H1 (cell line): ENCODE data around the gene TOMM6. TPM values are rescaled to one million over a fixed set of nuclear protein-coding genes. Genes with fewer than 3 reads are reported as not detected.

Source experiments
- CTCF ChIA-PET: fragments of 300-600 bp; sonication (Branson Sonifier 250); formaldehyde crosslinking; loops from one replicate; lab custom pipeline; 2021; ENCODE audit not compliant: partially characterized antibody; lab: Charles Lee
- POLR2A ChIA-PET: fragments of 300-600 bp; sonication (Branson Sonifier 250); formaldehyde crosslinking; loops from one replicate; lab custom pipeline; 2021; ENCODE audit warnings: inconsistent platforms; ENCODE audit not compliant: partially characterized antibody; lab: Charles Lee
- DNase-seq, 2 experiments: peaks; one replicate each; pipeline versions ENCODE4 v3.0.0 to v3.0.0-alpha.2; 2010 to 2022; ENCODE audit warnings: low spot score in 2 of 2, low read depth in 1 of 2, mixed read lengths in 1 of 2
- FAIRE-seq: peaks from 2 replicates; lab custom pipeline; 2011; peaks lifted over from hg19 to GRCh38; lab: Jason Lieb, UNC
- H2AFZ ChIP-seq: 2 replicates; pipeline ENCODE4 v1.8.1; 2012; ENCODE audit warnings: low read length, inconsistent platforms
- H2AK5ac ChIP-seq: 2 replicates; pipeline ENCODE4 v1.6.1; 2013; ENCODE audit warnings: low read depth, low read length
- H2BK120ac ChIP-seq: replicated peaks from 2 replicates; pipeline ENCODE3; 2013; ENCODE audit warnings: low read depth, low read length, inconsistent platforms
- H2BK12ac ChIP-seq: 2 replicates; pipeline ENCODE4 v1.6.1; 2013; ENCODE audit warnings: low read depth, low read length
- H2BK15ac ChIP-seq: 2 replicates; pipeline ENCODE4 v1.6.1; 2013; ENCODE audit warnings: low read length
- H2BK20ac ChIP-seq: 2 replicates; pipeline ENCODE4 v1.6.1; 2013; ENCODE audit warnings: low read length
- H2BK5ac ChIP-seq: 2 replicates; pipeline ENCODE4 v1.6.1; 2013; ENCODE audit warnings: low read depth, low read length
- H3K14ac ChIP-seq: 2 replicates; pipeline ENCODE4 v1.6.1; 2013; ENCODE audit warnings: inconsistent platforms; ENCODE audit not compliant: insufficient read length
- H3K18ac ChIP-seq: 2 replicates; pipeline ENCODE4 v1.6.1; 2013; ENCODE audit warnings: low read length; ENCODE audit errors: extremely low read depth
- H3K23ac ChIP-seq: 2 replicates; pipeline ENCODE4 v1.6.1; 2013; ENCODE audit warnings: inconsistent platforms; ENCODE audit not compliant: insufficient read length
- H3K23me2 ChIP-seq: 2 replicates; pipeline ENCODE4 v1.6.1; 2013; ENCODE audit warnings: low read depth, low read length
- H3K27ac ChIP-seq: 2 replicates; pipeline ENCODE4 v1.6.1; 2011; ENCODE audit warnings: low read depth, low read length, inconsistent platforms
- H3K27me3 ChIP-seq, 4 experiments: replicated peaks in 1 of 4; 1 replicate in 1 of 4; 2 replicates in 3 of 4; pipeline versions ENCODE4 v1.6.1 to v1.8.1; 2011 to 2013; ENCODE audit warnings: low read length in 3 of 4, mild to moderate bottlenecking in 3 of 4, inconsistent platforms in 2 of 4, mixed read lengths in 2 of 4, moderate library complexity in 1 of 4; ENCODE audit not compliant: control insufficient read depth in 3 of 4, insufficient read depth in 3 of 4; ENCODE audit errors: extremely low read depth in 1 of 4
- H3K36me3 ChIP-seq, 4 experiments: 2 replicates each; pipeline versions ENCODE4 v1.6.1 to v1.8.1; 2011 to 2013; ENCODE audit warnings: mild to moderate bottlenecking in 4 of 4, low read length in 3 of 4, moderate library complexity in 2 of 4, control low read depth in 1 of 4, inconsistent platforms in 1 of 4; ENCODE audit not compliant: insufficient read depth in 4 of 4, control insufficient read depth in 2 of 4
- H3K4ac ChIP-seq: replicated peaks from 2 replicates; pipeline ENCODE3; 2013; ENCODE audit warnings: low read length, low read depth, mixed read lengths, inconsistent platforms; ENCODE audit not compliant: insufficient read length
- H3K4me1 ChIP-seq, 4 experiments: replicated peaks in 1 of 4; 1 replicate in 1 of 4; 2 replicates in 3 of 4; pipeline versions ENCODE4 v1.6.1 to v1.8.1; 2011 to 2013; ENCODE audit warnings: low read length in 3 of 4, inconsistent platforms in 2 of 4, mixed read lengths in 1 of 4; ENCODE audit not compliant: insufficient read depth in 4 of 4, control insufficient read depth in 3 of 4
- H3K4me2 ChIP-seq, 2 experiments: 2 replicates each; pipeline versions ENCODE4 v1.6.1 to v1.8.1; 2011 to 2013; ENCODE audit warnings: low read depth in 2 of 2, low read length in 2 of 2, control low read depth in 1 of 2, inconsistent platforms in 1 of 2, mild to moderate bottlenecking in 1 of 2; ENCODE audit not compliant: insufficient read depth in 1 of 2
- H3K4me3 ChIP-seq, 4 experiments: fragments of 200-600, 300-600 bp in 1 of 4; sonication (generic), shearing (Covaris generic), sonication (Bioruptor Twin) in 1 of 4; 2 replicates each; pipeline versions ENCODE4 v1.5.1 to v1.8.1; 2011 to 2016; ENCODE audit warnings: low read length in 4 of 4, low read depth in 3 of 4, control low read depth in 2 of 4, inconsistent platforms in 2 of 4, mild to moderate bottlenecking in 2 of 4, mixed read lengths in 1 of 4, moderate library complexity in 1 of 4; ENCODE audit not compliant: insufficient read depth in 2 of 4; ENCODE audit errors: extremely low read depth in 1 of 4
- H3K56ac ChIP-seq: replicated peaks from 2 replicates; pipeline ENCODE3; 2013; ENCODE audit warnings: low read depth, mild to moderate bottlenecking, mixed read lengths, low read length, inconsistent platforms; ENCODE audit not compliant: insufficient read length
- H3K79me1 ChIP-seq: 2 replicates; pipeline ENCODE4 v1.6.1; 2013; ENCODE audit warnings: low read depth, low read length, control low read depth
- H3K79me2 ChIP-seq, 2 experiments: 2 replicates each; pipeline versions ENCODE4 v1.6.1 to v1.8.1; 2012 to 2013; ENCODE audit warnings: low read length in 2 of 2, mild to moderate bottlenecking in 2 of 2, inconsistent platforms in 1 of 2; ENCODE audit not compliant: insufficient read depth in 2 of 2, control insufficient read depth in 1 of 2
- H3K9ac ChIP-seq, 4 experiments: replicated peaks in 1 of 4; 1 replicate in 1 of 4; 2 replicates in 3 of 4; pipeline versions ENCODE4 v1.6.1 to v1.8.1; 2011 to 2013; ENCODE audit warnings: low read depth in 3 of 4, low read length in 3 of 4, control low read depth in 2 of 4, mild to moderate bottlenecking in 2 of 4, moderate library complexity in 2 of 4, inconsistent platforms in 1 of 4; ENCODE audit errors: extremely low read depth in 1 of 4
- H3K9me3 ChIP-seq, 2 experiments: 2 replicates each; pipeline versions ENCODE4 v1.6.1 to v1.8.1; 2012 to 2013; ENCODE audit warnings: mild to moderate bottlenecking in 2 of 2, moderate library complexity in 2 of 2, control low read depth in 1 of 2, inconsistent platforms in 1 of 2, low read depth in 1 of 2, low read length in 1 of 2, mixed read lengths in 1 of 2; ENCODE audit not compliant: insufficient read depth in 2 of 2
- H4K20me1 ChIP-seq, 2 experiments: replicated peaks in 1 of 2; 2 replicates each; pipeline versions ENCODE3 to v1.8.1; 2011 to 2013; ENCODE audit warnings: inconsistent platforms in 2 of 2, low read length in 2 of 2, mild to moderate bottlenecking in 1 of 2; ENCODE audit not compliant: insufficient read depth in 2 of 2, control insufficient read depth in 1 of 2
- H4K5ac ChIP-seq: 2 replicates; pipeline ENCODE4 v1.6.1; 2013; ENCODE audit warnings: low read length, low read depth, mixed read lengths, inconsistent platforms; ENCODE audit not compliant: insufficient read length
- H4K8ac ChIP-seq: 2 replicates; pipeline ENCODE4 v1.8.0; 2013; ENCODE audit warnings: mild to moderate bottlenecking, moderate library complexity, low read length, inconsistent platforms; ENCODE audit not compliant: insufficient read depth; ENCODE audit errors: extremely low read depth
- H4K91ac ChIP-seq: replicated peaks from 2 replicates; pipeline ENCODE3; 2013; ENCODE audit warnings: low read length, mixed read lengths, inconsistent platforms; ENCODE audit not compliant: insufficient read length
- GABPA ChIP-seq: IDR thresholded peaks from 2 replicates; pipeline ENCODE4 v1.6.1; 2011; ENCODE audit warnings: mild to moderate bottlenecking, low read length, moderate library complexity, borderline replicate concordance; ENCODE audit not compliant: insufficient read depth
- KDM4A ChIP-seq: IDR thresholded peaks from one replicate; pipeline ENCODE4 v1.7.1; 2012; ENCODE audit warnings: low read depth, mild to moderate bottlenecking, moderate library complexity, low read length, inconsistent platforms; ENCODE audit not compliant: severe bottlenecking
- NANOG ChIP-seq: IDR thresholded peaks from 2 replicates; pipeline ENCODE4 v1.6.1; 2011; ENCODE audit warnings: low read length, low read depth, mild to moderate bottlenecking, inconsistent platforms; ENCODE audit not compliant: insufficient read depth, poor library complexity, severe bottlenecking
- SIRT6 ChIP-seq: IDR thresholded peaks from one replicate; pipeline ENCODE4 v1.7.1; 2012; ENCODE audit warnings: low read length, inconsistent platforms
- ZNF274 ChIP-seq: IDR thresholded peaks from 2 replicates; pipeline ENCODE4 v1.7.0; 2012; ENCODE audit warnings: low read length, borderline replicate concordance; ENCODE audit errors: extremely low read depth
- WGBS, 2 experiments: shearing (Covaris generic) in 1 of 2; methylation state at CpG; one replicate each; pipeline versions ENCODE4 v1.1.6 to v1.1.7; 2013 to 2015; ENCODE audit warnings: low lambda C conversion rate in 2 of 2, mixed read lengths in 2 of 2, inconsistent platforms in 1 of 2, low coverage in 1 of 2, missing lambda C conversion rate in 1 of 2; ENCODE audit not compliant: insufficient replicate concordance in 2 of 2, insufficient coverage in 1 of 2, insufficient read length in 1 of 2; ENCODE audit errors: extremely low coverage in 1 of 2, missing lambda C conversion rate in 1 of 2; 5-methylcytosine and 5-hydroxymethylcytosine counted together
- polyA plus RNA-seq, 7 experiments: library from polyadenylated mRNA; depleted of rRNA in 3 of 7; stranded (reverse) in 5 of 7; unstranded in 2 of 7; fragments of >200 nt in 5 of 7; fragments of 200-250 nt in 2 of 7; gene quantifications; 1 replicate in 5 of 7; 2 replicates in 1 of 7; 4 replicates in 1 of 7; pipeline versions ENCODE4 v1.2.1 to v1.2.3, GENCODE V29; 2011 to 2013; ENCODE audit warnings: missing spikeins in 2 of 7, mixed read lengths in 2 of 7
- total RNA-seq: library from RNA; stranded (reverse); fragmentation: NEBNext Ultra II Directional; extraction: Animal tissue kit (Norgen Biotek cat#: 25700); gene quantifications from 2 replicates; pipeline ENCODE4 v1.2.1, GENCODE V29; 2021

TOMM6 gene
- total and polyA plus RNA-seq, 2 of the 8 experiments (the other 6 are each of a cell fraction or from before 2014, with no cell fraction given) = 228 to 560 TPM

GRCh38 chr6:41813469-41813868, 26.0 kb downstream of the TOMM6 start:
- Histone ChIP-seq H2BK5ac (no peak overlapping the region), H3K36me3 (no peaks in the 10 kb centered on the region; a peak in 1 of 8 replicates), H3K9ac (no peak overlapping the region), H4K91ac (no peak overlapping the region), H4K5ac (no peak overlapping the region), H4K8ac (no peak overlapping the region), H2BK12ac (no peak overlapping the region), H3K4me3 (no peak overlapping the region), H3K23me2 (no peaks in the 10 kb centered on the region), H2BK20ac (no peak overlapping the region), H3K27me3 (no peaks in the 10 kb centered on the region), H3K4me1 (no peaks in the 10 kb centered on the region), H3K4ac (no peak overlapping the region), H2BK15ac (no peak overlapping the region), H3K4me2 (no peak overlapping the region), H3K56ac (no peak overlapping the region), H3K23ac (no peak overlapping the region), H3K27ac (no peak overlapping the region), H4K20me1 (no peaks in the 10 kb centered on the region), H3K79me1 (no peaks in the 10 kb centered on the region), H3K79me2 (no peaks in the 10 kb centered on the region), H3K18ac (no peak overlapping the region), H2AK5ac (no peak overlapping the region), H2BK120ac (no peak overlapping the region), H3K14ac (no peak overlapping the region), H3K9me3 (no peaks in the 10 kb centered on the region), H2AFZ (no peak overlapping the region)
- 89% methylated on average over 2 of the region's 2 CpGs; no CpG with 5 or more reads in 1 of the 2 experiments for WGBS, 2 experiments
- POLR2A ChIA-PET = no interaction called here
- TF ChIP-seq ZNF274 (no peak), SIRT6 (no peak), GABPA (no peak), KDM4A (no peak), NANOG (no peak)
- DNase-seq (no peak), FAIRE-seq (no peak)
- CTCF ChIA-PET = interaction anchor here (0.6 to 3.1 kb wide), 4 partner anchors 9 to 917 kb away, joined by 3 to 11 read pairs (median 3); no protein-coding TSS in a partner anchor
